DND-41 (cell line): Measurements from ENCODE around the gene FHOD3.

Experiments
- ATAC-seq: fragments of 200-7000 bp; cut with Tn5 transposase; 3 replicates; pipeline ENCODE4 v1.9.1; 2021; ENCODE audit warnings: low read depth; ENCODE audit not compliant: insufficient read depth
- DNase-seq: peaks from one replicate; pipeline ENCODE4 v3.0.0-alpha.2; 2020
- H2AFZ ChIP-seq: 2 replicates; pipeline ENCODE4 v1.6.0; 2012; ENCODE audit warnings: low read depth, low read length
- H3K27ac ChIP-seq: 2 replicates; pipeline ENCODE4 v1.5.1; 2012; ENCODE audit warnings: low read length, inconsistent platforms
- H3K27me3 ChIP-seq: fragments of 200-600 bp; sonication (generic); 2 replicates; pipeline ENCODE4 v1.6.0; 2012; ENCODE audit warnings: low read length, mild to moderate bottlenecking, inconsistent platforms; ENCODE audit not compliant: insufficient read depth, poor library complexity
- H3K36me3 ChIP-seq: 2 replicates; pipeline ENCODE4 v1.5.1; 2012; ENCODE audit warnings: low read length, inconsistent platforms; ENCODE audit not compliant: insufficient read depth
- H3K4me1 ChIP-seq: 2 replicates; pipeline ENCODE4 v1.5.1; 2012; ENCODE audit warnings: mild to moderate bottlenecking, low read length; ENCODE audit not compliant: insufficient read depth
- H3K4me2 ChIP-seq: 2 replicates; pipeline ENCODE4 v1.6.0; 2012; ENCODE audit warnings: mild to moderate bottlenecking, moderate library complexity, low read length, inconsistent platforms; ENCODE audit not compliant: insufficient read depth
- H3K4me3 ChIP-seq, 2 experiments: fragments of 200-600 bp in 1 of 2; shearing (Covaris generic) in 1 of 2; 2 replicates each; pipeline ENCODE4 v1.5.1; 2012 to 2016; ENCODE audit warnings: inconsistent platforms in 2 of 2, low read length in 2 of 2, mild to moderate bottlenecking in 2 of 2, low read depth in 1 of 2, moderate library complexity in 1 of 2
- H3K79me2 ChIP-seq: 2 replicates; pipeline ENCODE4 v1.6.0; 2012; ENCODE audit warnings: low read length, inconsistent platforms; ENCODE audit not compliant: insufficient read depth
- H3K9ac ChIP-seq: 2 replicates; pipeline ENCODE4 v1.6.0; 2012; ENCODE audit warnings: low read depth, mild to moderate bottlenecking, inconsistent platforms, low read length, moderate library complexity
- H3K9me3 ChIP-seq: 2 replicates; pipeline ENCODE4 v1.5.1; 2012; ENCODE audit warnings: low read length, moderate library complexity, mild to moderate bottlenecking, inconsistent platforms; ENCODE audit not compliant: insufficient read depth, severe bottlenecking
- H4K20me1 ChIP-seq: 2 replicates; pipeline ENCODE4 v1.6.0; 2012; ENCODE audit warnings: low read length; ENCODE audit not compliant: insufficient read depth
- EZH2 ChIP-seq: IDR thresholded peaks from 3 replicates; pipeline ENCODE4 v1.6.1; 2012; ENCODE audit warnings: borderline replicate concordance, low read depth, mild to moderate bottlenecking, moderate library complexity, low read length, inconsistent platforms; ENCODE audit not compliant: severe bottlenecking
- TF ChIP-seq, protein P1 (sequence below): IDR thresholded peaks from 2 replicates; pipeline ENCODE4 v1.5.1; 2012; ENCODE audit warnings: borderline replicate concordance, low read length, moderate library complexity, mild to moderate bottlenecking; ENCODE audit not compliant: poor library complexity, severe bottlenecking; ENCODE audit errors: extremely low read depth

FHOD3 gene

DNA sequence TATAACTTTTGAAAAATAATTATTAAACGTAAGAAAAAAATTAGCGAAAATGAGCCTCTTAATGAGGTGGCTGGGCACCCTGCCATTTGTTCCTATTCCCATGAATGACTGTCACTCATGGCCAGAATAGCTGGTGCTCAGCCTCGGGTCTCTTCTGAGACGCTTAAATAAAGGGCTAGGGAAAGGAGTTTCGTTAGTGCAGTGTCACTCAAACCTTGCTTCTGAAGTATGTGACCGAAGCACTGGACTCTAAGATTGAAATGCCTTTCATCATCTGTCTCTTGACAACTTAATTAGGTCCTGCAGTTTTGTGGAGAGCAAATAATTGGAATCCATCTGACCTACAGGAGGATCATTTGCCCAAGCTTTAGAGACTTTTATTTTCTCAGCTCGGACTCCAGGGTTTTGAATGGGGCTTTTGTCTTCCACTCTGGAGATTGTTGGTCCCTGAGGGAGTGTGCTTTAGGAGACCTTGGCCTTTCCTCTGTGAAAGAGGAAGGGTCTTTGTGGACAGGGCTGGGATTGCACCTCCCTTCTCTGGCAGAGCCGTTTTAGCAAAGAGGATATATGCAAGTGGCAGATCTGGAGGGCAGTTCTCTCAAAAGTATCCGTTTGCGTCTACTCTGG lies 42.3 kb upstream of the FHOD3 start:
- no peak overlapping the region for H3K4me3 ChIP-seq
- no peaks in the 10 kb centered on the region for H3K36me3 ChIP-seq
- no peak overlapping the region for H3K4me2 ChIP-seq
- H3K9ac ChIP-seq, result no peak overlapping the region
- no peaks in the 10 kb centered on the region for H3K27me3 ChIP-seq
- ATAC-seq, result no peak
- H3K9me3 ChIP-seq, result no peaks in the 10 kb centered on the region
- H2AFZ ChIP-seq, result no peak overlapping the region
- no peaks in the 10 kb centered on the region for H3K79me2 ChIP-seq
- no peak for DNase-seq
- TF ChIP-seq, protein P1, sequence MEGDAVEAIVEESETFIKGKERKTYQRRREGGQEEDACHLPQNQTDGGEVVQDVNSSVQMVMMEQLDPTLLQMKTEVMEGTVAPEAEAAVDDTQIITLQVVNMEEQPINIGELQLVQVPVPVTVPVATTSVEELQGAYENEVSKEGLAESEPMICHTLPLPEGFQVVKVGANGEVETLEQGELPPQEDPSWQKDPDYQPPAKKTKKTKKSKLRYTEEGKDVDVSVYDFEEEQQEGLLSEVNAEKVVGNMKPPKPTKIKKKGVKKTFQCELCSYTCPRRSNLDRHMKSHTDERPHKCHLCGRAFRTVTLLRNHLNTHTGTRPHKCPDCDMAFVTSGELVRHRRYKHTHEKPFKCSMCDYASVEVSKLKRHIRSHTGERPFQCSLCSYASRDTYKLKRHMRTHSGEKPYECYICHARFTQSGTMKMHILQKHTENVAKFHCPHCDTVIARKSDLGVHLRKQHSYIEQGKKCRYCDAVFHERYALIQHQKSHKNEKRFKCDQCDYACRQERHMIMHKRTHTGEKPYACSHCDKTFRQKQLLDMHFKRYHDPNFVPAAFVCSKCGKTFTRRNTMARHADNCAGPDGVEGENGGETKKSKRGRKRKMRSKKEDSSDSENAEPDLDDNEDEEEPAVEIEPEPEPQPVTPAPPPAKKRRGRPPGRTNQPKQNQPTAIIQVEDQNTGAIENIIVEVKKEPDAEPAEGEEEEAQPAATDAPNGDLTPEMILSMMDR, result no peak
- TF ChIP-seq EZH2, result no peak
- no peaks in the 10 kb centered on the region for H4K20me1 ChIP-seq
- H3K4me1 ChIP-seq, result no peaks in the 10 kb centered on the region
- H3K27ac ChIP-seq, result no peak overlapping the region

DNA sequence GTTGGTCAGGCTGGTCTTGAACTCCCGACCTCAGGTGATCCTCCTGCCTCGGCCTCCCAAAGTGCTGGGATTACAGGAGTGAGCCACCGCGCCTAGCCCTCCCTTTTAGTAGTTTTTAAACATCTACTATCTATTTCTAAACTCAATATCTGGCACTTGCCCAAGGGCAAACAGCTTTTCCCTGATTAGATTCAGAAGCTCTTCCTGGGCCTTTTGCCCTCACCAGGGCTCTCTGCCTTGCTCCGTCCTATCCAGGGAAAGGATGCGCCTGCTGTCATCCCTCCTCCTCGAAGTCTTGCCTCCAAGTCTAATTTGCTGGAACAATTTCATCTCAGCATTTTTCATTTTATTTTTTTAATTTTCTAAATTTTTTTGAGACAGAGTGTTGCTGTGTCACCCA lies 41.4 kb upstream of the FHOD3 start:
- no peaks in the 10 kb centered on the region for H4K20me1 ChIP-seq
- H3K27me3 ChIP-seq, result no peaks in the 10 kb centered on the region
- DNase-seq (no peak), ATAC-seq (no peak)
- H3K79me2 ChIP-seq, result no peaks in the 10 kb centered on the region
- no peak overlapping the region for H3K4me3 ChIP-seq
- no peaks in the 10 kb centered on the region for H3K36me3 ChIP-seq
- no peak overlapping the region for H3K27ac ChIP-seq
- no peak for TF ChIP-seq EZH2
- TF ChIP-seq, protein P1, result no peak
- no peaks in the 10 kb centered on the region for H3K4me1 ChIP-seq
- no peak overlapping the region for H2AFZ ChIP-seq
- no peaks in the 10 kb centered on the region for H3K9me3 ChIP-seq
- H3K9ac ChIP-seq, result no peak overlapping the region
- H3K4me2 ChIP-seq, result no peak overlapping the region

DNA sequence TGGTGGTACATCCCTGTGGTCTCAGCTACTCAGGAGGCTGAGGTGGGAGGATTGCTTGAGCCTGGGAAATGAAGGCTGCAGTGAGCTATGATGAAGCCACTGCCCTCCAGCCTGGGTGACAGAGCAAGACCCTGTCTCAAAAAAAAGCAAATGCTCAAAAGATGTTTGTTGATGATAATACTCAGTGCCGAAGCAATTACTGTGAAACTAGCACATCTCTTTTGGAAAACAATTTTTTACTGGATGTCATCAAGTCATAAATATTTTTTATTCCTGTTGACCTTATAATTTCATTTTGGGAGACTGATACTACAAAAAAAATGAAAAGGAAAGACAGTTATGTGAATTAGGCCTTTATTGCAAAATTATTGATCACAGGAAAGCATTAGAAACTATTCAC lies 34.5 kb upstream of the FHOD3 start:
- ATAC-seq (no peak), DNase-seq (no peak)
- Histone ChIP-seq H3K27ac (no peak overlapping the region), H3K79me2 (no peaks in the 10 kb centered on the region), H3K27me3 (peaks cover 16% of the 10 kb centered on the region), H3K9me3 (no peaks in the 10 kb centered on the region), H3K9ac (no peak overlapping the region), H2AFZ (no peak overlapping the region), H3K4me2 (no peak overlapping the region), H3K4me3 (no peak overlapping the region), H3K36me3 (no peaks in the 10 kb centered on the region), H3K4me1 (no peaks in the 10 kb centered on the region), H4K20me1 (no peaks in the 10 kb centered on the region)
- TF ChIP-seq EZH2, result no peak
- TF ChIP-seq, protein P1, result no peak
